Suprapubic skin (tissue), 3 donors: ENCODE results near the gene PTPRN2.

ENCODE experiments used
- EP300 ChIP-seq: sonication (generic); formaldehyde crosslinking; IDR thresholded peaks from one replicate; pipeline ENCODE4 v1.6.1; 2017; ENCODE audit warnings: antibody characterized with exemption
- POLR2A ChIP-seq, 2 donors: fragments of 450-650 bp; IDR thresholded peaks; one replicate each; pipeline ENCODE4 v1.6.1; 2017; ENCODE audit warnings: antibody characterized with exemption in 2 of 2, mild to moderate bottlenecking in 2 of 2, moderate library complexity in 2 of 2
- TF ChIP-seq, protein P1 (sequence below), 2 donors: fragments of 200-600 bp in 1 of 2; fragments of 450-650 bp in 1 of 2; sonication (generic) in 1 of 2; IDR thresholded peaks; one replicate each; pipeline ENCODE4 v1.5.1; 2016 to 2019; ENCODE audit warnings: antibody characterized with exemption in 2 of 2, mild to moderate bottlenecking in 1 of 2, moderate library complexity in 1 of 2

- TF ChIP-seq, protein P1, sequence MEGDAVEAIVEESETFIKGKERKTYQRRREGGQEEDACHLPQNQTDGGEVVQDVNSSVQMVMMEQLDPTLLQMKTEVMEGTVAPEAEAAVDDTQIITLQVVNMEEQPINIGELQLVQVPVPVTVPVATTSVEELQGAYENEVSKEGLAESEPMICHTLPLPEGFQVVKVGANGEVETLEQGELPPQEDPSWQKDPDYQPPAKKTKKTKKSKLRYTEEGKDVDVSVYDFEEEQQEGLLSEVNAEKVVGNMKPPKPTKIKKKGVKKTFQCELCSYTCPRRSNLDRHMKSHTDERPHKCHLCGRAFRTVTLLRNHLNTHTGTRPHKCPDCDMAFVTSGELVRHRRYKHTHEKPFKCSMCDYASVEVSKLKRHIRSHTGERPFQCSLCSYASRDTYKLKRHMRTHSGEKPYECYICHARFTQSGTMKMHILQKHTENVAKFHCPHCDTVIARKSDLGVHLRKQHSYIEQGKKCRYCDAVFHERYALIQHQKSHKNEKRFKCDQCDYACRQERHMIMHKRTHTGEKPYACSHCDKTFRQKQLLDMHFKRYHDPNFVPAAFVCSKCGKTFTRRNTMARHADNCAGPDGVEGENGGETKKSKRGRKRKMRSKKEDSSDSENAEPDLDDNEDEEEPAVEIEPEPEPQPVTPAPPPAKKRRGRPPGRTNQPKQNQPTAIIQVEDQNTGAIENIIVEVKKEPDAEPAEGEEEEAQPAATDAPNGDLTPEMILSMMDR (IDR thresholded peaks at IDR 0.05) = no peak
- TF ChIP-seq POLR2A (IDR thresholded peaks at IDR 0.05) (no peak), EP300 (no peak)
These were observed 641.1 kb downstream of the PTPRN2 start for GRCh38 chr7:157946398-157947060.
